GM21367 (cell line): ENCODE results near the gene PTPRG.

Source experiments
- ATAC-seq: cut with Tn5 transposase; IDR thresholded peaks from one replicate; pipeline ENCODE4 v1.9.1; 2021; ENCODE audit not compliant: unreplicated experiment

PTPRG gene

GRCh38 chr3:61789861-61790260, 228.5 kb downstream of the PTPRG start:
- ATAC-seq: no peak

GRCh38 chr3:61790411-61790810, 229.0 kb downstream of the PTPRG start:
- no peak for ATAC-seq

GRCh38 chr3:61793056-61793455, 231.7 kb downstream of the PTPRG start:
- ATAC-seq: no peak

GRCh38 chr3:61793521-61793920, 232.2 kb downstream of the PTPRG start:
- no peak for ATAC-seq

GRCh38 chr3:61794341-61794740, 233.0 kb downstream of the PTPRG start:
- no peak for ATAC-seq

GRCh38 chr3:61794961-61795360, 233.6 kb downstream of the PTPRG start:
- no peak for ATAC-seq

- no peak for ATAC-seq
Observed at GRCh38 chr3:61796088-61796680, 234.8 kb downstream of the PTPRG start.

GRCh38 chr3:61796911-61797310, 235.5 kb downstream of the PTPRG start:
- ATAC-seq: no peak

- no peak for ATAC-seq
Observed at GRCh38 chr3:61802772-61803171, 241.4 kb downstream of the PTPRG start.

GRCh38 chr3:61803983-61804382, 242.6 kb downstream of the PTPRG start:
- ATAC-seq: no peak

- ATAC-seq: no peak
Observed at GRCh38 chr3:61804782-61805181, 243.4 kb downstream of the PTPRG start.

- no peak for ATAC-seq
Observed at GRCh38 chr3:61805510-61806080, 244.2 kb downstream of the PTPRG start.

GRCh38 chr3:61806810-61807209, 245.4 kb downstream of the PTPRG start:
- no peak for ATAC-seq

GRCh38 chr3:61807865-61808276, 246.5 kb downstream of the PTPRG start:
- ATAC-seq: no peak

- no peak for ATAC-seq
Observed at GRCh38 chr3:61808526-61808925, 247.2 kb downstream of the PTPRG start.

- no peak for ATAC-seq
Observed at GRCh38 chr3:61808999-61809398, 247.6 kb downstream of the PTPRG start.

- ATAC-seq: no peak
Observed at GRCh38 chr3:61809879-61810278, 248.5 kb downstream of the PTPRG start.

GRCh38 chr3:61810953-61811497, 249.7 kb downstream of the PTPRG start:
- ATAC-seq: no peak

GRCh38 chr3:61811652-61812051, 250.3 kb downstream of the PTPRG start:
- no peak for ATAC-seq

GRCh38 chr3:61812085-61812484, 250.7 kb downstream of the PTPRG start:
- no peak for ATAC-seq

GRCh38 chr3:61812517-61812916, 251.1 kb downstream of the PTPRG start:
- no peak for ATAC-seq

- ATAC-seq: no peak
Observed at GRCh38 chr3:61813636-61814035, 252.3 kb downstream of the PTPRG start.

- no peak for ATAC-seq
Observed at GRCh38 chr3:61814674-61815073, 253.3 kb downstream of the PTPRG start.
